Adipocyte (in vitro differentiated cells): ENCODE results near the gene CAMK1D.
"Not testable (repeated sequence)": the region's sequence is repeated elsewhere in the genome, so short reads cannot be mapped to it uniquely, and the experiment has no call there.

Experiments
- DNase-seq: peaks from one replicate; pipeline ENCODE4 v3.0.0-alpha.2; 2015; ENCODE audit warnings: low read depth
- H3K27me3 ChIP-seq: replicated peaks from 2 replicates; pipeline ENCODE4 v1.7.0; 2013; ENCODE audit warnings: mild to moderate bottlenecking, low read length, moderate library complexity; ENCODE audit not compliant: control insufficient read depth, insufficient read depth
- H3K36me3 ChIP-seq: 2 replicates; pipeline ENCODE4 v1.7.0; 2013; ENCODE audit warnings: low read length, mild to moderate bottlenecking, moderate library complexity; ENCODE audit not compliant: control insufficient read depth, insufficient read depth, severe bottlenecking
- H3K4me1 ChIP-seq: 2 replicates; pipeline ENCODE4 v1.7.0; 2013; ENCODE audit warnings: mild to moderate bottlenecking, low read length, moderate library complexity; ENCODE audit not compliant: control insufficient read depth, insufficient read depth
- H3K4me3 ChIP-seq: 2 replicates; pipeline ENCODE4 v1.7.0; 2013; ENCODE audit warnings: mild to moderate bottlenecking, low read length, moderate library complexity
- H3K9ac ChIP-seq: 2 replicates; pipeline ENCODE4 v1.7.0; 2013; ENCODE audit warnings: mild to moderate bottlenecking, low read length, moderate library complexity
- H3K9me3 ChIP-seq: 2 replicates; pipeline ENCODE4 v1.7.0; 2013; ENCODE audit warnings: mild to moderate bottlenecking, low read length, moderate library complexity; ENCODE audit not compliant: control insufficient read depth

CAMK1D gene

DNA sequence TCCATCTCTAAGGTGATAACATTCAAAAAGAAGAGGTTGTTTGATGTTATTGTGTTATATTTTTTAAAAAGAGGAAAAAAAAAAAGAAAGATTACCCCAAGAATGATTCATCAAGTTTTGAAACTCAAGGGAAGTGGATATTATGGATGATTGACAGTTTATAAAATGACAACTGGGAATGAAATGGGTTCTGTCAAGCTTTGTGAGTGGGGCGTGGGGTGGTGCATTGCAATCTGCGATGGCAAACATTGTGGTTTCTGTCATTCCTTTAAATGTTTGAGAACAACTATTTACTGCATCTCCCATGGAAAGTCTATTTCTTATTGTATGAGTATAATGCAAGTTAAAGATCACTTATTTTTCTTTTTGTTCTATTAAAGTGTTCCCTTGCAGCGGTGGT, 355.1 kb downstream of the CAMK1D start:
- no peaks in the 10 kb centered on the region for H3K27me3 ChIP-seq
- peak; percentile 37 for DNase-seq
- peak overlapping the region; percentile 49 for H3K9ac ChIP-seq
- H3K4me1 ChIP-seq: peaks cover 74% of the 10 kb centered on the region
- H3K4me3 ChIP-seq: peak overlapping the region; percentile 45
- no peaks in the 10 kb centered on the region for H3K9me3 ChIP-seq
- no peaks in the 10 kb centered on the region for H3K36me3 ChIP-seq

DNA sequence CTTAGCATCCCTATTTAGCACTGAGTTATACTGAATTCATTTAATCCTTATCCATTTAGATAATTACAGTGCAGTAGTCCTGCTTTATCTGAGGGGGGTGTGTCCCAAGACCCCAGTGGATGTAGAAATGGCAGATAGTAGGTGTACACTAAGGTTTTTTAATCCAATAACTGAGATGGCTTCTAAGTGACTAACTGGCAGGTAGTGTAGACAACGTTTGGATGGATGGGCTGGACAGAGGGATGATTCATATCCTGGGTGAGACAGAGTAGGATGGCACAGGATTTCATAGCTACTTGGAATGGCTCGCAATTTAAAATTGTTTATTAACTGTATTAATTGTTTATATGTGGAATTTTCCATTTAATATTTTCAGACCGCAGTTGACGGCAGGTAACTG, 356.6 kb downstream of the CAMK1D start:
- H3K4me1 ChIP-seq: peaks cover 76% of the 10 kb centered on the region
- H3K27me3 ChIP-seq: no peaks in the 10 kb centered on the region
- DNase-seq: no peak
- H3K9ac ChIP-seq: no peak overlapping the region
- no peaks in the 10 kb centered on the region for H3K9me3 ChIP-seq
- H3K36me3 ChIP-seq: no peaks in the 10 kb centered on the region
- no peak overlapping the region for H3K4me3 ChIP-seq

DNA sequence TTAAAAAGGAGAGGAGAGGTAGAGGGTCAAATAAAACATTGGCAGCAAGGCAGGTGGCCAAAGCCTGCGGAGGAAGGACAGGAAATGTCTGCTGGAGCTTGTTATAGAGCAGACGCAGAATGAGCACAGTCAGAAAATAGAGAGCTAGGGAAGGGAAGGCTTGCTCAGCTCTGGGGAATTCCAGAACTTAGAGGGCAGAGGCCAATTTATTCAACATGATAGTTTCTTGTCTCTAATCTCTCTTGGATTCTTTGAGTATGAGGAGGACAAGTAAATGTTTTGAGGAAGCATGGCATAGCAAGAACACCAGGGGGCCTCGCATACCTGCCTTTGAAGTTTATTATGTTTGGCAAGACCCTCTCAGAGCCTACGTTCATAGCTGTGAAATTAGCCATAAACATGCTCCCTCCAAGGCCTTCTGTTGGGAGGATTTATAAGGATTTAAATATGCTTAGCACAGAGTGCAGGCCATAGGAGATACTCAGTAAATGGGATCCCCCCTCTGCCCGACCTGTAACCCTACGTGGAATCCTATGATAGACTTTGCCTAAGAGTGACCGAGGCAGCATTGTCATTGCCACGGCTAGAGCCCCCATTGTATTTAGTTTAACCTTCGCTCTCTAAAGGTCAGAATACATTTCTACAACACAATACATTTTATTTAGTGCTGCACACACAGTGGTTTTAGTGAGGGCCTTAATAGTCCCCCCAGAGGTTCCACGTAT, 358.3 kb downstream of the CAMK1D start:
- Histone ChIP-seq H3K36me3 (no peaks in the 10 kb centered on the region), H3K4me1 (peaks cover 71% of the 10 kb centered on the region), H3K9me3 (no peaks in the 10 kb centered on the region), H3K9ac (peak overlapping the region; percentile 52), H3K4me3 (peak overlapping the region; percentile 17), H3K27me3 (no peaks in the 10 kb centered on the region)
- peak; percentile 90 for DNase-seq

DNA sequence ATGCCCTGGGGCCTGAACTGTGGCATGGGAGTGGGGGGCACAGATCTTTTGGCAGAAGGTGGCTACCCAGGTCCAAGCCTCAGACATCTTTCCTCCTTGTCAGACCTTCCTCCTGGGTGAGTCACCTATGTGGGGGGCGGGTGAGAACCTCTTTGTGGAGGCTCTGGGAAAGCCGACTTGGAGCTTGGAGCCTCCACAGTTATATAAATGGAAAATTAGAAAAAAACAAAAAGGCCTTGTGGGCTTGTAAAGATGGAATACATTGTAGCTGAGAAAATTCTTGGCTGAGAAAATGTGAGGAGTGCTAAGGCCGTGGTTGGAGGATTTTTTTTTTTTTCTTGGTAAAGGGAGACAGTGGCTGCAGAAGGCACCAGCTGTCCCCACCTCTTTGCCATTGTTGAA, 359.7 kb downstream of the CAMK1D start:
- Histone ChIP-seq H3K9ac (peak overlapping the region; percentile 50), H3K36me3 (no peaks in the 10 kb centered on the region), H3K4me1 (peaks cover 58% of the 10 kb centered on the region), H3K4me3 (peak overlapping the region; percentile 52), H3K27me3 (no peaks in the 10 kb centered on the region), H3K9me3 (no peaks in the 10 kb centered on the region)
- DNase-seq: peak; percentile 44

DNA sequence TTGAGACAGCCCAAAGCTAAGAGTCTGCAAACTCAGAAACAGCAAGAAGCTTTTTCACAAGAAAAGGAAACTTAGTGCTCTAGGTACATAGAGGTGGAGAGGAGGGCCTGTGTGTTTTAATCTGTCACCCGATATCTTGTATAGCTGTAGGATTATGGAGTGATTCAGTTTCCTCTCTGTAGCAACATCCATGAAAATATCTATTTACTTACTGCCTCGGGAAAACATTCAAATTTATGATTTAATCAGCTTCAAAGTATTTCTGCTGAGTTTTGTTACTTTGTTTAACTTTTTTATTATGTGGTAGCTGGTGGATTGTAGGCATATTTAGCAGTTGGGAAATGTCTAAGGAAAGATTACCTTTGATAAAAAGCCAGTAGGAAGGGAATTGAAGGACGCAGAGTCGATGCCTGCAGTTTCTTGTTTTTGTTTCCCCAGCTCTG, 360.2 kb downstream of the CAMK1D start:
- Histone ChIP-seq H3K4me3 (peak overlapping the region; percentile 52), H3K36me3 (no peaks in the 10 kb centered on the region), H3K9me3 (no peaks in the 10 kb centered on the region), H3K4me1 (peaks cover 52% of the 10 kb centered on the region), H3K9ac (peak overlapping the region; percentile 50), H3K27me3 (no peaks in the 10 kb centered on the region)
- DNase-seq: peak; percentile 77

DNA sequence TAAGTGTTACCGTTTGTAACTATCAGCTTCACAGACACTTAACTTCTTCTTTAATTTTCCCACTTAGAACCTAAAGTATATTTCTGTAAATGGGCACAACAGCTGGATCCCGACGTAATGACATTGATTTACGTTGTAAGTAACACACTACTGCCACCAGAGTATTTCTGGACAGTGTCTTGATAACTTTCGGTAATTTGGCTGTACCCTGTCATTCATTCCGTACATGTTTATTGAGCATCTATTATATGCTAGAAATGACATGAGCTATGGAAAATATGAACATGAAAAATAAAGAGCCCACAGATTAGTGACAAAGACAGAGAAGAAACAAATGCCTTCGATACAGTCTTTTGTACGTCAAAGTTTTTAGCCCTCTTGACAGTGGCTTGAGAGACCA, 360.8 kb downstream of the CAMK1D start:
- no peaks in the 10 kb centered on the region for H3K9me3 ChIP-seq

DNA sequence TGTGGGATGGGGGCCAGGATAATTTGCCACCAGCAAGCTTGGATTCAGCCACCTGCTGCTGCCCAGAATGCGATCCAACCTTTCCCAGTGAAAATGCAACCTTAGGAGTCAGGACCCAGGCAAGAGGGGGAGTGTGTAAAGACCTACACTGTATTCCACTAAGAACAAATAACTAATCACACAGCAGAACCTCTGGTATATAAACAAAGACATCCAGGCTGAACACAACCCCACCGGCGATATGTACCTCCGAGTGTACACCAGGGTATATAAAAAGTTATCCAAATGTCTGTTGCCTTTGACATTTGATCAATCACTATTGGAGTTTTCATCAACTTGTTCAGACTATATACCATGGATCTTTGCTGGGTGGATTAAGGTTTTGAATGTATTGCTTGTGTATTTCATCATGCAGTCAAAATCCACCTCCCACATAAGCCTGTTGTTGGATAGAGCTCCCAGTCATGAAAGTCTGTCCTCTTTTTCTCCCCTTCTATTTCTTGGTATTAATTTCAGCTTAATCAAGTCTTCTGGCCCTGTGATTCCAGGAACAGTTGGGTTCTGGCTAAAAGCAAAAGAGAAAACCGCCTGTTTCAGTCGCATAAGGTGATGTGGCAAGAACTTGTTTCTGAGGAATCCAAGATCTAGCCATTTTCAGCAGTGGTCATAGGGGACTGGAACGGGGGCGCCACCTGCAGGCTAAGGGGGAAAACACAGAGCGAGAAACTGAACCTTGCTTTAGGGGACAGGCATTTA, 361.4 kb downstream of the CAMK1D start:
- peak; percentile 94 for DNase-seq
- Histone ChIP-seq H3K9ac (peak overlapping the region; percentile 73), H3K4me1 (peaks cover 48% of the 10 kb centered on the region), H3K9me3 (no peaks in the 10 kb centered on the region), H3K27me3 (no peaks in the 10 kb centered on the region), H3K36me3 (no peaks in the 10 kb centered on the region), H3K4me3 (peak overlapping the region; percentile 28)

More for the DNA sequence above, 360.8 kb downstream of the CAMK1D start:
- DNase-seq: no peak
- Histone ChIP-seq H3K36me3 (no peaks in the 10 kb centered on the region), H3K9ac (peak overlapping the region; percentile 50), H3K27me3 (no peaks in the 10 kb centered on the region), H3K4me1 (peaks cover 48% of the 10 kb centered on the region), H3K4me3 (peak overlapping the region; percentile 52)

DNA sequence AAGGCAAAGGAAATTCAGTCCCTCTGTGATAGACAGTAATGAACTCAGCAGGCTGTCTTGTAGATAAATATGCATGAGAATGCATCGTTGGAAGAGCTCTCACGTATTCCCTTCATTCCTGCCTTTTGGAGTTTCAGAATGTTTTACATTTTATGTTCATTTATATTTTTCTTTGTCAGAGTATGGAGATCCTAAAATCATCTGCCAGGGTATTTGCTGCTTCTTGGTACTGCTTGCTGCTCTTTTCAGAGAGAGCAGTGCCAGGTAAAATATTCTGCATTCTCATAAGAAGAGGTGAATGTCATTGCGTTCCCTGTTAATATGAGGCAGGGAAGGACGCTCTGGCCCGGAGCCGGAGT, 362.0 kb downstream of the CAMK1D start:
- Histone ChIP-seq H3K4me1 (peaks cover 47% of the 10 kb centered on the region), H3K27me3 (no peaks in the 10 kb centered on the region), H3K4me3 (no peak overlapping the region), H3K36me3 (no peaks in the 10 kb centered on the region), H3K9me3 (no peaks in the 10 kb centered on the region), H3K9ac (peak overlapping the region; percentile 73)
- no peak for DNase-seq

DNA sequence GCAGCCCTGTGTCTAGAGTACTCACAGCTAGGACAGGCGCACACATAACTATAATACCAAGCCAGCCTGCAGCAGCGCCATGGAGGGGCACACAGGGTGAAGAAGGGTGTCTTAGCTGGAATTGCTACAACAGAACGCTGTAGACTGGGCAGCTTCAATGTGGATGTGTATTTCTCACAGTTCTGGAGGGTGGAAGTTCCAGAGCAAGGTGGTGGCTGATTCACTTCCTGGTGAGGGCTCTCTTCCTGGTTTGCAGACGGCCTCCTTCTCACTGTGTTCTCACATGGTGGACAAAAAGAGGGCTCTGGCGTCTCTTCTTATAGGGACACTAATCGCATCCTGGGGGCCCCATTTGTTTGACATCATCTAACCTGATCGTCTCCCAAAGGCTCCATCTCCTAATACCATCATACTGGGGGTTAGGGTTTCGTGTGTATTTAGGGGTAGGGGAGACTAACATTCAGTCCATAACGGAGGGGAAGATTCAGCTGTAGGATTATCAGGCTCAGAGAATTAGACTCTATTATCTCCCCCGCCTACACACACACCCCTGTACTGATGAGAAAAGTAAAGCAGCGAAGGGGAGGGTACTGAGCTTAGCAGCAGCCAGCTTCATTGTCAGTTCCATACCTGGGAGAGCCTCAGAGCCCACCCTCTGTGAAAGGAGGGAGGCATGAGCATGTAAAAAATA, 363.1 kb downstream of the CAMK1D start:
- Histone ChIP-seq H3K9me3 (no peaks in the 10 kb centered on the region), H3K27me3 (no peaks in the 10 kb centered on the region), H3K36me3 (no peaks in the 10 kb centered on the region), H3K4me3 (no peak overlapping the region), H3K4me1 (peaks cover 36% of the 10 kb centered on the region), H3K9ac (no peak overlapping the region)
- DNase-seq: no peak

DNA sequence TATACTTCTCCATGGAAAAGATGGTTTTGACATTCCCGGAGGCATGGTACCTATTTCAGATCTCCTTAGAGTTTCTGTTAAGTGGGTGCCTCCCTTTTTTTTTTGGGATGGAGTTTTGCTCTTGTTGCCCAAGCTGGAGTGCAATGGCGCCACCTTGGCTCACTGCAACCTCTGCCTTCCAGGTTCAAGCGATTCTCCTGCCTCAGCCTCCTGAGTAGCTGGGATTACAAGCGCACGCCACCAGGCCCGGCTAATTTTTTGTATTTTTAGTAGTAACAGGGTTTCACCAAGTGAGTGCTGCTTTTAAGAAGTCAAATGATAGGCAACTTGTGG, 363.6 kb downstream of the CAMK1D start:
- not testable (repeated sequence) for H3K36me3 ChIP-seq, DNase-seq, H3K9me3 ChIP-seq, H3K9ac ChIP-seq, H3K4me3 ChIP-seq, H3K27me3 ChIP-seq
- peaks cover 33% of the 10 kb centered on the region for H3K4me1 ChIP-seq

DNA sequence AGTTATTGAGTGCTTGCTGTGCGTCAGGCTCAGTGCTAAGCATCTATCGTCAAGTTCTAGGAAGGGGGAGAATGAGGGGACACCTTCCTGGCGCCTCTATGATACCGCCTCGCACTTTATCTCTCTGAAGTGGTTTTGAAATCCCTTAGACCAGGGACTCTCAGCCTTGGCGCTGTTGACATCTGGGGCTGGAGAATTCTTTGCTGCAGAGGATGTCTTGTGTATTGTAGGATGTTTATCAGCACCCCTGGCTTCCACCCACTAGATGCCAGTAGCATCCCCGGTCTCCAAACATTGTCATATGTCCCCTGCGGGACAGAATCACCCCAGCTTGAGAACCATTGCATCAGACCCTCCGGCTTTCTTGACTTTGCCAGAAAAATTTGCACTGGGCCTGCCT, 366.7 kb downstream of the CAMK1D start:
- Histone ChIP-seq H3K9ac (no peak overlapping the region), H3K9me3 (no peaks in the 10 kb centered on the region), H3K4me1 (peaks cover 32% of the 10 kb centered on the region), H3K27me3 (no peaks in the 10 kb centered on the region), H3K4me3 (no peak overlapping the region), H3K36me3 (no peaks in the 10 kb centered on the region)
- DNase-seq: no peak
